Thyroid gland (tissue), 4 donors: Measurements from ENCODE around the gene LDHAL6A. TPM values are rescaled to one million over a fixed set of nuclear protein-coding genes. Genes with fewer than 3 reads are reported as not detected.

ENCODE experiments used
- DNase-seq, 2 donors: peaks; one replicate each; pipeline ENCODE4 v3.0.0-alpha.2; 2019
- H3K27ac ChIP-seq, 3 donors: fragments of 200-600 bp; sonication (generic); 1 replicate in 2 of 3; 2 replicates in 1 of 3; pipeline ENCODE4 v1.5.1; 2016 to 2019; ENCODE audit warnings: mild to moderate bottlenecking in 1 of 3, moderate library complexity in 1 of 3
- H3K27me3 ChIP-seq: fragments of 200-600 bp; sonication (generic); one replicate; pipeline ENCODE4 v1.5.1; 2019
- H3K36me3 ChIP-seq, 2 donors: fragments of 200-600 bp; sonication (generic); one replicate each; pipeline ENCODE4 v1.5.1; 2016 to 2019
- H3K4me1 ChIP-seq, 2 donors: fragments of 200-600 bp; sonication (generic); one replicate each; pipeline ENCODE4 v1.5.1; 2017 to 2019
- H3K4me3 ChIP-seq, 3 donors: fragments of 200-600 bp; sonication (generic); replicated peaks in 1 of 3; 1 replicate in 2 of 3; 2 replicates in 1 of 3; pipeline ENCODE4 v1.5.1; 2016; ENCODE audit warnings: mild to moderate bottlenecking in 1 of 3
- H3K9me3 ChIP-seq: fragments of 200-600 bp; sonication (generic); one replicate; pipeline ENCODE4 v1.5.1; 2017
- CTCF ChIP-seq, 6 experiments: fragments of 200-600 bp in 3 of 6; fragments of 450-650 bp in 3 of 6; sonication (generic) in 3 of 6; IDR thresholded peaks; one replicate each; pipeline ENCODE4 v1.5.1; 2016 to 2019; ENCODE audit warnings: antibody characterized with exemption in 6 of 6, mild to moderate bottlenecking in 2 of 6, inconsistent platforms in 1 of 6, moderate library complexity in 1 of 6
- POLR2A ChIP-seq, 2 donors: fragments of 450-650 bp; IDR thresholded peaks; one replicate each; pipeline ENCODE4 v1.6.1; 2017; ENCODE audit warnings: antibody characterized with exemption in 2 of 2, mild to moderate bottlenecking in 2 of 2, moderate library complexity in 1 of 2
- WGBS, 2 donors: methylation state at CpG; one replicate each; pipeline ENCODE4 v1.1.5; 2017; 5-methylcytosine and 5-hydroxymethylcytosine counted together
- intact Hi-C: fragments of 100-400 bp; cut with DNase I; formaldehyde crosslinking; loops from one replicate; pipeline ENCODE4 v1.15.1; 2023
- total RNA-seq, 4 donors: library from RNA; depleted of rRNA; stranded (reverse); fragments of >200 nt; gene quantifications; one replicate each; pipeline ENCODE4 v1.2.3, GENCODE V29; 2016

Gene LDHAL6A
- total RNA-seq, 4 donors from 2014 or later: not detected

- H3K27me3 ChIP-seq: no peaks in the 10 kb centered on the region
- no peaks in the 10 kb centered on the region for H3K9me3 ChIP-seq
- intact Hi-C loops: no loop called here
- TF ChIP-seq CTCF (IDR thresholded peaks at IDR 0.05) (no peak), POLR2A (IDR thresholded peaks at IDR 0.05) (no peak)
- H3K27ac ChIP-seq: no peak overlapping the region
- no peak for DNase-seq
- no peak overlapping the region for H3K4me3 ChIP-seq
- H3K4me1 ChIP-seq: no peaks in the 10 kb centered on the region
- H3K36me3 ChIP-seq: peaks cover 30 to 39% of the 10 kb centered on the region in 2 donors
- WGBS, 2 donors: 94 to 97% methylated on average over 1 of the region's 1 CpG
Measured at GRCh38 chr11:18501629-18502028, 46.0 kb downstream of the LDHAL6A start.

- Histone ChIP-seq H3K9me3 (no peaks in the 10 kb centered on the region), H3K4me3 (no peak overlapping the region), H3K27ac (no peak overlapping the region), H3K36me3 (peaks cover 30 to 41% of the 10 kb centered on the region in 2 donors), H3K27me3 (no peaks in the 10 kb centered on the region), H3K4me1 (no peaks in the 10 kb centered on the region)
- DNase-seq: no peak
- TF ChIP-seq CTCF (IDR thresholded peaks at IDR 0.05): no peak
- no peak for TF ChIP-seq POLR2A (IDR thresholded peaks at IDR 0.05)
- intact Hi-C loops: no loop called here
Measured at GRCh38 chr11:18502352-18502751, 46.7 kb downstream of the LDHAL6A start.

- TF ChIP-seq POLR2A (IDR thresholded peaks at IDR 0.05): no peak
- TF ChIP-seq CTCF (IDR thresholded peaks at IDR 0.05): no peak
- intact Hi-C loops: no loop called here
- no peak overlapping the region for H3K4me3 ChIP-seq
- 94 to 99% methylated on average over 3 of the region's 3 CpGs for WGBS, 2 donors
- H3K9me3 ChIP-seq: no peaks in the 10 kb centered on the region
- no peaks in the 10 kb centered on the region for H3K27me3 ChIP-seq
- H3K27ac ChIP-seq: no peak overlapping the region
- H3K4me1 ChIP-seq: no peaks in the 10 kb centered on the region
- DNase-seq: no peak
- H3K36me3 ChIP-seq: no peaks in the 10 kb centered on the region
Measured at GRCh38 chr11:18521122-18521521, 65.5 kb downstream of the LDHAL6A start.

- H3K27me3 ChIP-seq: no peaks in the 10 kb centered on the region
- H3K36me3 ChIP-seq: no peaks in the 10 kb centered on the region
- peaks cover 0 to 2% of the 10 kb centered on the region in 2 donors for H3K4me1 ChIP-seq
- no peak for TF ChIP-seq CTCF (IDR thresholded peaks at IDR 0.05)
- no peak for TF ChIP-seq POLR2A (IDR thresholded peaks at IDR 0.05)
- no peak for DNase-seq
- H3K27ac ChIP-seq: no peak overlapping the region
- WGBS, 2 donors: 80 to 82% methylated on average over 4 of the region's 4 CpGs
- H3K4me3 ChIP-seq: no peak overlapping the region
- intact Hi-C loops: no loop called here
- no peaks in the 10 kb centered on the region for H3K9me3 ChIP-seq
Measured at GRCh38 chr11:18522388-18522787, 66.7 kb downstream of the LDHAL6A start.

- intact Hi-C loops: no loop called here
- TF ChIP-seq CTCF (IDR thresholded peaks at IDR 0.05): no peak
- TF ChIP-seq POLR2A (IDR thresholded peaks at IDR 0.05): no peak
- Histone ChIP-seq H3K9me3 (no peaks in the 10 kb centered on the region), H3K36me3 (no peaks in the 10 kb centered on the region), H3K4me1 (peaks cover 0 to 4% of the 10 kb centered on the region in 2 donors), H3K27me3 (no peaks in the 10 kb centered on the region), H3K4me3 (no peak overlapping the region), H3K27ac (no peak overlapping the region)
- DNase-seq: no peak
- 94 to 97% methylated on average over 3 of the region's 3 CpGs for WGBS, 2 donors
Measured at GRCh38 chr11:18523084-18523483, 67.4 kb downstream of the LDHAL6A start.
